Measurements from ENCODE around the gene LARGE1.

LARGE1 gene

DNA sequence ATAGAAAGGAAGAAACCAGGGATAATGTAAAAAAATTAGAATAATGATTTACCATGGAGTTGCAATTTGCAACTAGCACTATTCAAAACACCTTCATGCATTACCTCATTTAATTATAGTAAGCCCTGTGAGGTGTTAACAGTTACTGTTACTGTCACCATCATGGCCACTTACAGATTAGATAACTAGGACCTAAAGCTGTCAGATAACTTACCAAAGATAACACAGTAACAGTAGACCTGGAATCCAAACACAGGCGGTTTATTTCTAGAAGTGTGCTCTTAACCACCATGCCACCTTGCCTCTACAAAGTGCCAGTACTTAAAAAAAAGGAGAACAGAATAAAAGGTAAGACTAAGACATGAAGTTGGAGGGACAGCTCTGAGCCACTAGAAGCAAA is 11.1 kb upstream of the LARGE1 start:
- TF ChIP-seq, protein P1, sequence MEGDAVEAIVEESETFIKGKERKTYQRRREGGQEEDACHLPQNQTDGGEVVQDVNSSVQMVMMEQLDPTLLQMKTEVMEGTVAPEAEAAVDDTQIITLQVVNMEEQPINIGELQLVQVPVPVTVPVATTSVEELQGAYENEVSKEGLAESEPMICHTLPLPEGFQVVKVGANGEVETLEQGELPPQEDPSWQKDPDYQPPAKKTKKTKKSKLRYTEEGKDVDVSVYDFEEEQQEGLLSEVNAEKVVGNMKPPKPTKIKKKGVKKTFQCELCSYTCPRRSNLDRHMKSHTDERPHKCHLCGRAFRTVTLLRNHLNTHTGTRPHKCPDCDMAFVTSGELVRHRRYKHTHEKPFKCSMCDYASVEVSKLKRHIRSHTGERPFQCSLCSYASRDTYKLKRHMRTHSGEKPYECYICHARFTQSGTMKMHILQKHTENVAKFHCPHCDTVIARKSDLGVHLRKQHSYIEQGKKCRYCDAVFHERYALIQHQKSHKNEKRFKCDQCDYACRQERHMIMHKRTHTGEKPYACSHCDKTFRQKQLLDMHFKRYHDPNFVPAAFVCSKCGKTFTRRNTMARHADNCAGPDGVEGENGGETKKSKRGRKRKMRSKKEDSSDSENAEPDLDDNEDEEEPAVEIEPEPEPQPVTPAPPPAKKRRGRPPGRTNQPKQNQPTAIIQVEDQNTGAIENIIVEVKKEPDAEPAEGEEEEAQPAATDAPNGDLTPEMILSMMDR (IDR thresholded peaks at IDR 0.05; ENCODE audit: low read length): no peak
- no peak for TF ChIP-seq EZH2 (IDR thresholded peaks at IDR 0.05; ENCODE audit: borderline replicate concordance, low read length)

DNA sequence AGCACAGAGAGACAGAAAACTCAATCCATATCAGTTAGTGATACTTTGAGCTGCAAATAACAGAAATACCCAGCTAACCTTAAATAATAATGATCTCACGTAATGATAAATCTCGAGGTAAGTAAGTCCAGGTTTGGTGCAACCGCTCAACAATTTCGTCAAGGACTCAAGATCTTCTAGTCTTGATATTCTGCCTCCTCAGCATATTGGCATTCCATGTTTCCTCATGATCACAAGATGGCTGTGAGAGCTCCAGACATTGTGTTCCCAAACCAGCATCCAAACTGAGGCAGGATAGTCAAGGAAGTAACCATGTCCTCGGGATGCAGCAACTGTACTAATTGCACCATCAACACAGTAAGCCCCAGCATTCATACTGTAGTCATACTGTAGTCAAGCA is 7.5 kb upstream of the LARGE1 start:
- H4K20me1 ChIP-seq (ENCODE audit: insufficient read depth, low read length): no peaks in the 10 kb centered on the region
- no peak overlapping the region for H3K27ac ChIP-seq (ENCODE audit: low read depth, low read length, poor library complexity, severe bottlenecking)
- no peaks in the 10 kb centered on the region for H3F3A ChIP-seq (ENCODE audit: insufficient read depth, low read length)
- H3K36me3 ChIP-seq (ENCODE audit: insufficient read depth, low read length): no peaks in the 10 kb centered on the region
- TF ChIP-seq, protein P1 (IDR thresholded peaks at IDR 0.05; ENCODE audit: low read length): no peak
- no peak overlapping the region for H3K4me3 ChIP-seq (ENCODE audit: low read depth, low read length, poor library complexity, severe bottlenecking)
- no peak overlapping the region for H3K4me2 ChIP-seq (ENCODE audit: low read length)
- H3K9ac ChIP-seq (ENCODE audit: low read length): no peak overlapping the region
- no peak overlapping the region for H2AFZ ChIP-seq (ENCODE audit: low read length)
- no peaks in the 10 kb centered on the region; the same call in 1 of the 2 replicates for H3K27me3 ChIP-seq (ENCODE audit: insufficient read depth, low read length)
- H3K79me2 ChIP-seq (ENCODE audit: insufficient read depth, low read length): no peaks in the 10 kb centered on the region
- H3K9me2 ChIP-seq (ENCODE audit: low read depth, low read length): no peaks in the 10 kb centered on the region
- peaks cover 2% of the 10 kb centered on the region for H3K4me1 ChIP-seq (ENCODE audit: insufficient read depth, low read length, severe bottlenecking)
- H3K9me3 ChIP-seq (ENCODE audit: low read length): no peaks in the 10 kb centered on the region

More for the DNA sequence above, 11.1 kb upstream of the LARGE1 start:
- Histone ChIP-seq H2AFZ (ENCODE audit: low read length) (no peak overlapping the region), H3K79me2 (ENCODE audit: insufficient read depth, low read length) (no peaks in the 10 kb centered on the region), H3K4me3 (ENCODE audit: low read depth, low read length, poor library complexity, severe bottlenecking) (no peak overlapping the region), H3K4me2 (ENCODE audit: low read length) (no peak overlapping the region), H3K36me3 (ENCODE audit: insufficient read depth, low read length) (no peaks in the 10 kb centered on the region), H3K9me2 (ENCODE audit: low read depth, low read length) (no peaks in the 10 kb centered on the region), H3K4me1 (ENCODE audit: insufficient read depth, low read length, severe bottlenecking) (no peaks in the 10 kb centered on the region), H4K20me1 (ENCODE audit: insufficient read depth, low read length) (no peaks in the 10 kb centered on the region), H3K27me3 (ENCODE audit: insufficient read depth, low read length) (no peaks in the 10 kb centered on the region; the same call in 1 of the 2 replicates), H3K27ac (ENCODE audit: low read depth, low read length, poor library complexity, severe bottlenecking) (no peak overlapping the region), H3K9me3 (ENCODE audit: low read length) (no peaks in the 10 kb centered on the region), H3K9ac (ENCODE audit: low read length) (no peak overlapping the region), H3F3A (ENCODE audit: insufficient read depth, low read length) (no peaks in the 10 kb centered on the region)

DNA sequence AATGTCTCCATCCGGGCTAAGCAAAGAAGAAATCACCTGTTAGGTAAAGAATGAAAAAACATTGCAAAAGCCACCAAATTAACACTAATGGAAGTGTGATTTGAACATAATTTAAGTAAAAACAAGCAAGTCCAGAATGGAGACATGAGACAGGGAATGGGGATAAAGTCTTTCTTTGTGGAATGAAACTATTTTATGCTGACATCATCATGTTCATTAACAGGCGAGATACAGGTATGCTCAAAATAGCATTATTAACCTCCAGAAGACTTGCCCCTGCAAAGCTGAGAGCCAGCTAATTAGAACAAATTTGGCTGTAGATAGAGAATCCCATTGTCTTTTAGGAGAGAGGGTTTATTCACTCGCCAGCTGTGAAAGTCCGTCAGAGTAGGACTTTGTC is 4.9 kb upstream of the LARGE1 start:
- Histone ChIP-seq H3K4me3 (ENCODE audit: low read depth, low read length, poor library complexity, severe bottlenecking) (no peak overlapping the region), H3K36me3 (ENCODE audit: insufficient read depth, low read length) (no peaks in the 10 kb centered on the region), H4K20me1 (ENCODE audit: insufficient read depth, low read length) (no peaks in the 10 kb centered on the region), H3K27me3 (ENCODE audit: insufficient read depth, low read length) (no peaks in the 10 kb centered on the region), H3K9me2 (ENCODE audit: low read depth, low read length) (no peaks in the 10 kb centered on the region), H3K9me3 (ENCODE audit: low read length) (no peaks in the 10 kb centered on the region), H3F3A (ENCODE audit: insufficient read depth, low read length) (no peaks in the 10 kb centered on the region), H3K79me2 (ENCODE audit: insufficient read depth, low read length) (no peaks in the 10 kb centered on the region), H3K27ac (ENCODE audit: low read depth, low read length, poor library complexity, severe bottlenecking) (no peak overlapping the region), H3K4me1 (ENCODE audit: insufficient read depth, low read length, severe bottlenecking) (peaks cover 13% of the 10 kb centered on the region), H2AFZ (ENCODE audit: low read length) (no peak overlapping the region), H3K9ac (ENCODE audit: low read length) (no peak overlapping the region), H3K4me2 (ENCODE audit: low read length) (no peak overlapping the region)
- no peak for TF ChIP-seq EZH2 (IDR thresholded peaks at IDR 0.05; ENCODE audit: borderline replicate concordance, low read length)
- TF ChIP-seq, protein P1 (IDR thresholded peaks at IDR 0.05; ENCODE audit: low read length): no peak
